ENCODE data around the gene GP2.

Gene GP2

DNA sequence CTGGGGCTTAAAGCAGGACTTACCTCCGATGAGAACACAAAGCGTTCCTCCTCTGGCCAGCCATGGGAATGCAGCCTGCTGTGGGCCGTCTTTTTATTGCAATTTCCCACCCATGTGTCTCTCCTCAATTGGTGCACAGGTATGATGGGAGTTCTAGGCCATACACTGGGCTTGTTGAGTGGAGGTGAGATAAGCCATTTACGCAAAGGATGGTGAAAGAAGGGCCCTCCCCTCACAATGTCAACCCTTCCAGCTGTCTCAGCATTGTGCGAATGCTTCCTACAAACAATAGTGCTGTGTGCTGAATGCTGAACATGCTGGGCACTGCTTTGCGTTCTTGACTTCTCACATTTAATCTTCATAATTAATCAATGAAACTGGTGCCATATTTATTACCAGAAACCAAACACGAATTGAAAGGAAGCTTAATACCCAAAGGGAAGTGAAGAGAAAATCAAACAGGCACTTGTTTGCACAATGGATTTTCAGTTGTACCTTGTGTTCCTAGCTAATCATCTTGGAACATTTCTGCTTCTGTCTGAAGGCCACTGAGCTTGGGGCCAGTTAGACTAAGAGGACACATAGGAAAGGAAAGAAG is at the start of gene GP2:
Gene GP2 (minus strand): TSS at position 70 of the 598 bp plus-strand sequence. CDS start 1,082 bp downstream, outside the sequence.
- TF ChIP-seq, protein P1, sequence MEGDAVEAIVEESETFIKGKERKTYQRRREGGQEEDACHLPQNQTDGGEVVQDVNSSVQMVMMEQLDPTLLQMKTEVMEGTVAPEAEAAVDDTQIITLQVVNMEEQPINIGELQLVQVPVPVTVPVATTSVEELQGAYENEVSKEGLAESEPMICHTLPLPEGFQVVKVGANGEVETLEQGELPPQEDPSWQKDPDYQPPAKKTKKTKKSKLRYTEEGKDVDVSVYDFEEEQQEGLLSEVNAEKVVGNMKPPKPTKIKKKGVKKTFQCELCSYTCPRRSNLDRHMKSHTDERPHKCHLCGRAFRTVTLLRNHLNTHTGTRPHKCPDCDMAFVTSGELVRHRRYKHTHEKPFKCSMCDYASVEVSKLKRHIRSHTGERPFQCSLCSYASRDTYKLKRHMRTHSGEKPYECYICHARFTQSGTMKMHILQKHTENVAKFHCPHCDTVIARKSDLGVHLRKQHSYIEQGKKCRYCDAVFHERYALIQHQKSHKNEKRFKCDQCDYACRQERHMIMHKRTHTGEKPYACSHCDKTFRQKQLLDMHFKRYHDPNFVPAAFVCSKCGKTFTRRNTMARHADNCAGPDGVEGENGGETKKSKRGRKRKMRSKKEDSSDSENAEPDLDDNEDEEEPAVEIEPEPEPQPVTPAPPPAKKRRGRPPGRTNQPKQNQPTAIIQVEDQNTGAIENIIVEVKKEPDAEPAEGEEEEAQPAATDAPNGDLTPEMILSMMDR (conservative IDR thresholded peaks at IDR 0.05; ENCODE audit: control insufficient read depth, insufficient read depth, low read depth, low read length) = no peak
- DNase-seq (ENCODE audit: low read depth) = no peak

DNA sequence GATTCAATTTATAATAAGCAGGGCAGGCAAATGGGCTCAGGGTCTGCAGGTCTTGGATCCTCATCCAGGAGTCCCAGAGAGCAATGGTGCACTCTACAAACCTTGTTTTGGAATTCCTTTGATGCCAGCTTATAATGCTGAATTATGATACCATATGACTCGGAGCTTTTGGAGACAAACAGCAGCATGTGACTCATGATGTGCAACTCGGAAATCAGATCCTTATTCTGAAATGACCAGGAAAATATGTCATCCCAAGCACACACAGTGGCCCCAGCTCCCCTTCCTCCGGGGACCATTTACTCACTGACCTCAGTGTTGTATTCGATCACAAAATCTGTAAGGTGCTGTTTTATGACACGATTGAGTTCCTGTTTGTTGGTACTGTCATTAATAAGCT is 45.4 kb upstream of the GP2 start:
- TF ChIP-seq, protein P1 (conservative IDR thresholded peaks at IDR 0.05; ENCODE audit: control insufficient read depth, insufficient read depth, low read depth, low read length) = no peak
- no peak for DNase-seq (ENCODE audit: low read depth)

More for the DNA sequence above, at the start of gene GP2:
- no peak within 1 kb of the TSS for H3K4me3 ChIP-seq (ENCODE audit: control insufficient read depth, low read depth, low read length)

DNA sequence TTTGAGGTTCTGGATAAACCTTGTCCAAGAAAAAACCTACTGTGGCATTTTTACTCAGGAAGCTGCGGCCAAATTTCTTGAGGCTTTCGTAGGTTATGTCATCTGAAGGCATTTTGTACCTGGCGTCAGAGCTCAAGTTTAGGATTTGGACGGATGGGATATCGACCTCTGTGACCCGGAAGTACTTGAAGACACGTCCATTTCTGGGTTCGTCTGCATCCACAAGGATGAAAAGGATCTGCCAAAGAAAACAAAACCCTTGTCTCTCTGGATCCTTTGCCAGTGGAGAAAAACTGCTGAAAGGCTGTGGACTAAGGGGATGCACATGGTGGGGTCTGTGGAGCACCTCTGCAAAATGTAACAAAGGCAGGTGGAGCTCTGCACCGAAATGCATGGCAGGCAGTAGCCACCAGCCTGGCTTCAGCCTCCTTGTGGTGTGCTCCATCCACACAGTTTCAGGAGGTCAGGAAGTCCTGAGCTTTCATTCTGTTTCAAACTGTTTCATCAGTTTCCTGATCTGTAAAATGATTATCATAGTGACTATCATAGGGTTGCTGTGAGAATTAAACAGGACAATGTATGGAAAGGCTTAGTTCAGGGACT is 42.2 kb upstream of the GP2 start:
- TF ChIP-seq, protein P1 (conservative IDR thresholded peaks at IDR 0.05; ENCODE audit: control insufficient read depth, insufficient read depth, low read depth, low read length) = no peak
- DNase-seq (ENCODE audit: low read depth) = no peak
- no peak overlapping the region for H3K4me3 ChIP-seq (ENCODE audit: control insufficient read depth, low read depth, low read length)

More for the DNA sequence above, 45.4 kb upstream of the GP2 start:
- no peak overlapping the region for H3K4me3 ChIP-seq (ENCODE audit: control insufficient read depth, low read depth, low read length)

DNA sequence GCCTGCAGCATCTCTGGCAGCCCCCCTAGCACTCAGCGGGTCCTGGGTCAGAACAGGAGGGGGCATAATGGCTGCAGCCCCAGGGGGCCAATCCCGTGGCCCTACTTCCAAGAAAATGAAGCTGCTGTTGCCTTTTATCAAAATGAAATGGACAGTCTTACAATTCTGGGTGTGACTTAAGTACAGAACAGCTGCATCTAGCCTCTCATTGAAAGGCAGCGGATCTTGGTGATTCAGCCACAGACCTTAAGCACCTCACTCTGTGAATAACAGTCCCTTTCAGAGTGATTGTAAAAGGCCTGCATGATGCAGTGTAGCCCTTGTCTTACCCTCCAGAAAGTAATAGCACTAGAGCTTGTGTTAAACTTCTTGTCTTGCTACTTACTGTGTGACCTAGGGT is 36.7 kb upstream of the GP2 start:
- DNase-seq (ENCODE audit: low read depth) = no peak
- TF ChIP-seq, protein P1 (conservative IDR thresholded peaks at IDR 0.05; ENCODE audit: control insufficient read depth, insufficient read depth, low read depth, low read length) = no peak
- no peak overlapping the region for H3K4me3 ChIP-seq (ENCODE audit: control insufficient read depth, low read depth, low read length)

DNA sequence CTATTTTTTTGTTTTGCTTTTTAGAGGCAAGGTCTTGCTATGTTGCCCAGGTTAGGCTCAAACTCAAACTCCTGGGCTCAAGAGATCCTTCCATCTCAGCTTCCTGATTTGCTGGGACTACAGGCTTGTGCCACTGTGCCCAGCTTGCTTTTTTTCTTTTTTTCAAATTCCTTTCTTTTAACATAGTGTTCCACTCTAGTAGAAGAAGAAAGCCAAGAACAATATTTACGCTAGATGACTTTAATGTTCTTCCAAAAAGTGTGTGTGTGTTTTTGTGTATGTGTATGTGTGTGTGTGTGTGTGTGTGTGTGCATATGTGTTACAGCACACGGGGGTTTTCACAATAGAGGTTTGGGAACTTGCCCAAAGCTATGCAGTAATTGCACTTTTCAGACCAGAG is 35.9 kb upstream of the GP2 start:
- H3K4me3 ChIP-seq (ENCODE audit: control insufficient read depth, low read depth, low read length) = no peak overlapping the region
- DNase-seq (ENCODE audit: low read depth) = no peak
- TF ChIP-seq, protein P1 (conservative IDR thresholded peaks at IDR 0.05; ENCODE audit: control insufficient read depth, insufficient read depth, low read depth, low read length) = no peak

DNA sequence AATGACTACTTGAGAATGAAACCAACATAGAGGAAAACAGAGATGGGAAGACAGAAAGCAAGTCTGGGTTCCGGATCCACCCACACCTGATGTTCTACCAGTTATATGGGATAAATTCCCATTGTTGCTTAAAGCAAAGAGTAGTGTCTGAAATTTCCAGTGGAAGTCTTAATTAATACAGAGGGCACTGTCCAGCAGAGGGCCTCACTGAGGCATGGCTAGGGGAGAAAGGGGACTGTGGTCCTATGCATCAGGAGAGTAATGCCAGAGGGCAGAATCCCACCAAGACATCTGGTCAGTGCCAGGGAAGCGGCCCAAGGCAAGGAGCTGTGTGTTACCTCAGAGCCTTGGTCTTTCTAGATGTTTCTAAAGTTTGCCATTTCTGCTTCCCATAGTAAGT is 32.7 kb upstream of the GP2 start:
- TF ChIP-seq, protein P1 (conservative IDR thresholded peaks at IDR 0.05; ENCODE audit: control insufficient read depth, insufficient read depth, low read depth, low read length) = no peak
- H3K4me3 ChIP-seq (ENCODE audit: control insufficient read depth, low read depth, low read length) = no peak overlapping the region
- no peak for DNase-seq (ENCODE audit: low read depth)

Data from fibroblast of mammary gland (primary cell).